AG09319 (cell line): ENCODE data around the gene ZNF804B.

Experiments used
- DNase-seq: peaks from one replicate; pipeline ENCODE4 v3.0.0-alpha.2; 2010; ENCODE audit warnings: low read depth; ENCODE audit errors: extremely low read depth
- TF ChIP-seq, protein P1 (sequence below): IDR thresholded peaks from 2 replicates; pipeline ENCODE4 v1.5.1; 2011; ENCODE audit warnings: low read depth, mild to moderate bottlenecking, inconsistent platforms, low read length, moderate library complexity

Gene ZNF804B

DNA sequence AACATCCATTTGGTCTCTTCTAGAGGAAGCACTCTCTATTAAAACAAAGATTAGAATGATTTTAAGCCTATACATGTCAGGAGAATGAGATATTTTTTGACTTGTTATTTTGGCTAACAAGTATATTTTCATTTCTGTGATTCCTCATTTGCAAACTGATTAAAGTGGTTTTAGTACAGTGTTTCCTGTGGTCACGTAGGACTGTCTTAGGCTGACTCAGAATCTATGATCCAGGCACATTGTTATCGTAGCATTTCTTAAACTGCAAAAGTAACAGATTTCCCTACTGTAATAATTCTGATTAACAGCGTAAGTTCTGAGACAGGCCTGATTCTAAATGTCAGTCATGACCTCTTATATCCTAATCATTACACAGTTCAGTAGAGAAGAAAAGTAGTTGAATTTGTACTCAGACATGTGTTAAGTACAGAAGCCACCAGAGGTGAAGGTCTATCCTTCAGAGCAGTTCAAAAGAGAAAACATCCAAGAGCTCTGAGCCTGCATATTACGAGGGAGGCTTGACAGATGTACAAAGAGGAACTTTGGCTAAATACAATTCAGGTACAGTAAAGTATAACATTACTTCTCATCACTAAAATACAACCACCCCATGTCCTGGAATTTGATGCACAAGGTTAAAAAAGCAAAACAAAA is 160.1 kb downstream of the ZNF804B start:
- no peak for DNase-seq
- TF ChIP-seq, protein P1, sequence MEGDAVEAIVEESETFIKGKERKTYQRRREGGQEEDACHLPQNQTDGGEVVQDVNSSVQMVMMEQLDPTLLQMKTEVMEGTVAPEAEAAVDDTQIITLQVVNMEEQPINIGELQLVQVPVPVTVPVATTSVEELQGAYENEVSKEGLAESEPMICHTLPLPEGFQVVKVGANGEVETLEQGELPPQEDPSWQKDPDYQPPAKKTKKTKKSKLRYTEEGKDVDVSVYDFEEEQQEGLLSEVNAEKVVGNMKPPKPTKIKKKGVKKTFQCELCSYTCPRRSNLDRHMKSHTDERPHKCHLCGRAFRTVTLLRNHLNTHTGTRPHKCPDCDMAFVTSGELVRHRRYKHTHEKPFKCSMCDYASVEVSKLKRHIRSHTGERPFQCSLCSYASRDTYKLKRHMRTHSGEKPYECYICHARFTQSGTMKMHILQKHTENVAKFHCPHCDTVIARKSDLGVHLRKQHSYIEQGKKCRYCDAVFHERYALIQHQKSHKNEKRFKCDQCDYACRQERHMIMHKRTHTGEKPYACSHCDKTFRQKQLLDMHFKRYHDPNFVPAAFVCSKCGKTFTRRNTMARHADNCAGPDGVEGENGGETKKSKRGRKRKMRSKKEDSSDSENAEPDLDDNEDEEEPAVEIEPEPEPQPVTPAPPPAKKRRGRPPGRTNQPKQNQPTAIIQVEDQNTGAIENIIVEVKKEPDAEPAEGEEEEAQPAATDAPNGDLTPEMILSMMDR, result no peak

DNA sequence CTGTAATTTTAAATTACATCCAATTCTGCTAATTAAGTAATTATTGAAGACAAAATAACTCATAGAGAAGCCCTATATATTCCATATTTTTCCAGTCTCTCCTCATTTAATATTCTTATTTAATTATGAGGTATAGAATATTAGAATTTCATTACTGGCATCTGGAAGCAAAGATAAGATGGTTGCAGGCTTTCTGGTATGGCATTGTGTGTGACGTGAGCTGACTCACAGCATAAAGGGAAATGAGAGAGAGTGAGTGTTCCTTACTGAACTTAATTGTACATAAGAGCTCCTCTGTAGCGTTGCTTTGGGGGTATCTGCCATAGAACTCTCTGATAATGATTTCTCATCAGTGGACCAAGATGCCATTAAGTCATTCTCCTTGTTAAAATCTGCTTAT is 163.4 kb downstream of the ZNF804B start:
- no peak for DNase-seq
- TF ChIP-seq, protein P1, result no peak

DNA sequence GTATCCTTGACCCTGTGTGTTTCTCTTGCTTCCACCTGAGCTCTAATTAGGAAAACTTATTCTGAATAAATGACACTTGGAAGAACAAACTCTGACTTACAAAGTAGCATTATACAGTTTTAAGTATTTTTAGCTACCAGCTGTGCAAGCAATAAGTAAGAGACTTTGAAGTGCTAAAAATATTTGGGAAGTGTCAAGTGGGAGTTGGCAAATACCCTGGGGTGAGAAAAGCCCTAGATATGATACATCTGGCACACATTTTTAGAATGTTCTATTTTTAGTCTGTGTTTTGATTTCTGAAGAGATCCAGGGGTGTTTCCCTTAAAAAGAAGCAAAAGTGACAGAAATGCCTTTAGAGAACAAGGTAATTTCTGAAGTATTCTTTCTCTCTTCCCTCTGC is 168.8 kb downstream of the ZNF804B start:
- TF ChIP-seq, protein P1, result no peak
- no peak for DNase-seq

DNA sequence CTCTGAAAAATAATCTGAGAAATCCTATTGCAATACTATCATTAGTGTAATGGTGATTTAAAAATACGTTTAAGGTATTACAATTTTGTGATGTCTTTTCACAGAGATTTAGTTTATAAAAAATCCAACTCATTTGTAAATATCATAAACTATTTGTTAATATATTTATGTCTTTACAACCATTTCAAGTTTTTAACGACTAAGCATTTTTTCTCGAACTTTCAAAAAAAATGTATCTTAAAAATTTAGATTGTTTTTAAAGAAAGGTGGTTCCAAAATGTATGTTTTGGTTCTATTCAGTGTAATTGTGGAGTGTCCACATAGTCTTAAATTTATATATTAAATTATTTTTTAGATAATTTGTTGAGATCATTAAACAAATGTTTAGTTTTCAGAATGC is 170.2 kb downstream of the ZNF804B start:
- DNase-seq, result no peak
- TF ChIP-seq, protein P1, result no peak

DNA sequence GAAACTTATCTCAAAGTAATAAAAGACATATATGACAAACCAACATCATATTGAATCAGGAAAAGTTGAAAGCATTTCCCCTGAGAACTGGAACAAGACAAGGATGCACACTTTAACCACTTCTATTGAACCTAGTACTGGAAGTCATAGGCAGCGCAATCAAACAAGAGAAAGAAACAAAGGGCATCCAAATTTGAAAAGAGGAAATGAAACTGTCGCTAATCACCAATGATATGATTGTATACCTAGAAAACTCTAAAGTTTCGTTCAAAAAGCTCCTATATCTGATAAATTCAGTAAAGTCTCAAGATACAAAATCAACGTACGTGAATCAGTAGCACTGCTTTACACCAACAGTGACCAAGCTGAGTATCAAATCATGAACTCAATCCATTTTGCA is 173.8 kb downstream of the ZNF804B start:
- DNase-seq, result no peak
- TF ChIP-seq, protein P1, result no peak

DNA sequence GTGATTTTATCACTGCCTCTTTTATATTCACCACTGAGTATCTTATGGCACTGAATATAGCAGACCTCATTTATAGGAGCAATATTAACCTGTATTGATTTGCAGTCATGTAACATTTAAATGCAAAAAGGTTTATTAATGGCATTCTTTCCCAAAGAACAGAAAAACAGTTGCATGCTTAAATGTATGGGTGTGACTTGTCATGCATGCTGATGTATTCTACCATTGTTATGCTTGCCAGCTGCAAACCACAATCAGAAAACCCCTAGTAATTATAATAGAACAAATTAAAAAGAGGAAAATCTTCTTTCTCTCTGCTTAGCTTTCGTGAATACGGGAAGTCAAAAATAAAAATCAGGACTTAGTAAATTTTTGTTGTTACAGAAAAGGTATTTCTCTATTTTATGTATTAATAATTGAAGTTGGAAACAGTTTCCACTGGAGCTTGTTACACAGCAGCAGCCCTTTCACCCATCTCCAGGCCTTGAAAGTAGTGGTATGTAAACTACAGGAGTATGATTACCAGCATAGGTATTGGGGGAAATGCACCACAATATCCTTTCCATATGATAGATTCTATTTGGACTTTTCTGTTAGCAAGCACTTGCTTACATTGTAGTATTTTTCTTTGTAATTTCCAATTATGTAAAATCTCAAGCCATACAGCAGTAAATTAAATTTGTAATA is 183.5 kb downstream of the ZNF804B start:
- TF ChIP-seq, protein P1, result no peak
- DNase-seq, result no peak

DNA sequence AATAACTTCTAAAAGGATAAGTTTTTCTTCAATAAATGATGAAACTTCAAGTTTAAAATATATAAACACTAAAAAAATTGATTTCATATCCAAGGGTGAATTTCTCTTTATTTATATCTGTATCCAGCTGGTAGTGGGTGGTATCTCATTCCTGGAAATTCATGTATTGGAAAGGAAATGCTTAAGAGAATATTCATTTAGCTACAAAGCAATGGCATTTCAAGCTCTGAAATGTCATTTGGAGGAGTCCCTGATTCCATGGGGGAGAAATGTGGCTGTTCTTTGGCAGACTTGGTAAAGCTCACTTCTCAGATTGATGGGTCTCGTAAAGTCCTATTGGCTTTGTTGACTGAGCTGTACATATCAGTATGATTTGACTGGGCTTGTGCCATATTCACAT is 192.3 kb downstream of the ZNF804B start:
- TF ChIP-seq, protein P1, result no peak
- no peak for DNase-seq
